NB4 (cell line): ENCODE measurements around the gene KRT3.

Source experiments
- DNase-seq: peaks from one replicate; pipeline ENCODE4 v3.0.0; 2010; ENCODE audit warnings: low read depth
- H3K4me3 ChIP-seq: one replicate; pipeline ENCODE4 v1.5.1; 2011; ENCODE audit warnings: mild to moderate bottlenecking, low read depth, low read length, moderate library complexity
- MYC ChIP-seq: IDR thresholded peaks from 2 replicates; pipeline ENCODE4 v1.6.1; 2011; ENCODE audit warnings: low read depth, low read length
- POLR2A ChIP-seq: IDR thresholded peaks from 2 replicates; pipeline ENCODE4 v1.6.1; 2011; ENCODE audit warnings: mild to moderate bottlenecking; ENCODE audit not compliant: insufficient read length; ENCODE audit errors: extremely low read depth
- TF ChIP-seq, protein P1 (sequence below): IDR thresholded peaks from 2 replicates; pipeline ENCODE4 v1.6.1; 2011; ENCODE audit warnings: low read depth, low read length
- TF ChIP-seq, protein P2 (sequence below): IDR thresholded peaks from one replicate; pipeline ENCODE4 v1.5.1; 2012; ENCODE audit warnings: low read depth, low read length

The KRT3 gene

DNA sequence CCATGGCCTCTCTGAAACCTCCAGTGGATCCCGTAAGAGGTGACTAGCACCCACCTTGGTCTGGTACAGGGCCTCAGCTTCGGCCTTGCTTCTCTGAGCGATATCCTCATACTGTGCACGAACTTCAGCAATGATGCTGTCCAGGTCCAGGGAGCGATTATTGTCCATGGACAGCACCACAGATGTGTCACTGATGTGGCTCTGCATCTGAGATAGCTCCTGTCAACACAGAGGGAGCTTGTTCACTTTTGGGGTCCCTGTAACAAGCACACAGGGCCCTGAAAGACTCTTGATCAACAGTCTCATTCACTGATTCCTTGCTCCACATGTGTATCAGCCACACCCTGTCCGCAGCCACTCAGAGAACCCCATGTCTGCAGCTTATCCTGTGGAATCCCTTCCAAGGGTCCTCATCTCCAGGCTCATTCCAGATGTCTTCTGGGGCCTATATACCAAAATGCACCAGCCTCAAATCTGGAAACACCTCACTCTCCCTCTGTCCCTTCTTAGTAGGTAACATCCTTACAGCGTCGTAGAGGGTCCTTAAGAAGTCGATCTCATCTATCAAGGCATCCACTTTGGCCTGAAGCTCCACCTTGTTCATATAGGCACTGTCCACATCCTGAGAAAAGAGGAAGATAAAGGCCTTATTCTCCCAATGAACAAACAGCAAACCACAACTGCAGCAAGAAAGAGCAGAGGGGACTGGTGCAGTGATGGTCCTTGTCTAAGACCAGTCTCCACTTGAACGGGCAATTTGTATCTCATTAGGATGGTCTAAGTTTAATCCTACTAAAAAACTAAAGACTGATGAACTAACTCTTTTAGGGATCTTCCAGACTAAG, 3.5 kb downstream of the KRT3 start:
- peak; percentile 55 for DNase-seq
- no peak overlapping the region for H3K4me3 ChIP-seq
- TF ChIP-seq POLR2A (no peak), MYC (no peak)
- TF ChIP-seq, protein P1, sequence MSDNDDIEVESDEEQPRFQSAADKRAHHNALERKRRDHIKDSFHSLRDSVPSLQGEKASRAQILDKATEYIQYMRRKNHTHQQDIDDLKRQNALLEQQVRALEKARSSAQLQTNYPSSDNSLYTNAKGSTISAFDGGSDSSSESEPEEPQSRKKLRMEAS, result no peak
- TF ChIP-seq, protein P2, sequence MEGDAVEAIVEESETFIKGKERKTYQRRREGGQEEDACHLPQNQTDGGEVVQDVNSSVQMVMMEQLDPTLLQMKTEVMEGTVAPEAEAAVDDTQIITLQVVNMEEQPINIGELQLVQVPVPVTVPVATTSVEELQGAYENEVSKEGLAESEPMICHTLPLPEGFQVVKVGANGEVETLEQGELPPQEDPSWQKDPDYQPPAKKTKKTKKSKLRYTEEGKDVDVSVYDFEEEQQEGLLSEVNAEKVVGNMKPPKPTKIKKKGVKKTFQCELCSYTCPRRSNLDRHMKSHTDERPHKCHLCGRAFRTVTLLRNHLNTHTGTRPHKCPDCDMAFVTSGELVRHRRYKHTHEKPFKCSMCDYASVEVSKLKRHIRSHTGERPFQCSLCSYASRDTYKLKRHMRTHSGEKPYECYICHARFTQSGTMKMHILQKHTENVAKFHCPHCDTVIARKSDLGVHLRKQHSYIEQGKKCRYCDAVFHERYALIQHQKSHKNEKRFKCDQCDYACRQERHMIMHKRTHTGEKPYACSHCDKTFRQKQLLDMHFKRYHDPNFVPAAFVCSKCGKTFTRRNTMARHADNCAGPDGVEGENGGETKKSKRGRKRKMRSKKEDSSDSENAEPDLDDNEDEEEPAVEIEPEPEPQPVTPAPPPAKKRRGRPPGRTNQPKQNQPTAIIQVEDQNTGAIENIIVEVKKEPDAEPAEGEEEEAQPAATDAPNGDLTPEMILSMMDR, result no peak

DNA sequence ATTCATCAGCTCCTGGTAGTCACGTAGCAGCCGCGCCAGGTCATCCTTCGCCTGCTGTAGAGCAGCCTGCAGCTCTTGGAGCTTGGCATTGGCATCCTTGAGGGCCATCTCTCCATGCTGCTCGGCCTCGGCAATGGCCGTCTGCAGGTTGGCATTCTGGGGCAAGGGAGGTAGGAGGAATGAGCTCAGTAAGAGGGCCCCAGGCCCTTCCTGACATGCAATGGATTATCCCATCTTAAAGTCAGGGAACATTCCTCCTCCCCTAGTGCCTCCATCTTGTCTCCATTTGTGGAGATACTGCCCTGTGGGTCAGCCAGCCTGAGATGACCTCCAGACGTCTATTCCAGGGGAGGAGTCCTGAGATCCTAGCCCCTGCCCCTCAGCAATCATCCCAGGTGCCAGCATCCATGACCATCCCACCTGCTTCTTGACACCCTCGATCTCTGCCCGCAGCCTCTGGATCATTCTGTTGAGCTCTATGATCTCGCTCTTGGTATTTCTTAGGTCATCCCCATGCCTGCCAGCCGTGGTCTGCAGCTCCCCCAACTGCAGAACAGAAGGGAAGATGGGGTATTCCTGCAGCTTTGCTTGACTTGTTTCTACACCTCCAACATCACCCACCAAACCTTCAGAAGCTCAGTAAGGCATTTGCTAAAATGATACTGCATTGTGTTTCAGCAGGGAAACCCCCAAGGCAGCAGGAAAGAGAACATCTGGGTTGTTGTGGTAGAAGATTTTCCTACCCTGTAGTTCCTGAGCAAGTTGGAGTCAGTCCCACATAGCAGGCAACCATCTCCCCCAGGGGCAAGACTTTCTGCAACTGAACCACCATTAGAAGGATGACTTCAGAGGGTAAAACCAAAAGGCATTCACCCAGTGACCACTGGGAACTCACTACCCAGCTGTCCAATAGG, 4.4 kb downstream of the KRT3 start:
- TF ChIP-seq, protein P2, result no peak
- TF ChIP-seq, protein P1, result no peak
- no peak for DNase-seq
- H3K4me3 ChIP-seq, result no peak overlapping the region

DNA sequence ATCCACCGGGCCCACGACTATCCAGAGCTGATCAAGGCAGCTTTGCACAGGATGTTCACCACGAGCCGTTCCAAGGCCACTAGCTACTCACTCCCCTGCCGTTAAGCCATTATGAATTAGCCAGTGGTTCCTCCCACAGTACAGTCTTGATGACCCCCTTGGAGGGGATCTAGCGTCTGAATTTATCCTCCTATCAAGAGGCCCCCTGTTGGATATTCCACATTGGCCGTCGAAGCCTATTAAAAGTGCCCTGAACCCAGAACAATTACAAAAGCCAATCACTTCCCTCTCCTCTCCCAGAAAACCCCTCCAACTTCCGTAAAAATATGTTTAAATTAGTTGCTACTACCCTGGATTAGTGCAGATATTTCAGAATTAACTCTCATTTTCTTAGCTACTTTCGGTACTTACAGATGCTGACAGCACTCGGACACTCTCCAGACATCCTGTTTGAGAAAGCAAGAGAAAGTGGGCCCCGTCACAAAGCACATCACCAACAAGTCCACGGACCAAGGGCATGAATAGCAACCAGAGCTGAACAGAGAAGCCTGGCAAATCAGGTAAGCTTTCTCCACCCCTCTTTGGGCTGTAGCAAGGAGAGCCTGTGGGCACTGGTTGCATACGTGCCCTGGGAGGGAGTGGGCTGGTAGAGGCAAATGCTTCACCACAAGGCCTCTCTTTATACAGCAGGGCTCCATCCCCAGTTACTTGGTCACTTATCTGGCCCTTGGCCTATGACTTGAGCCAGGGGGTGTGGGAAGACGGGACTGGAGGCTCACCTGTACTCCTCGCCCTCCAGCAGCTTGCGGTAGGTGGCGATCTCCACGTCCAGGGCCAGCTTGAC, 5.3 kb downstream of the KRT3 start:
- TF ChIP-seq MYC (no peak), POLR2A (no peak)
- TF ChIP-seq, protein P2, result no peak
- TF ChIP-seq, protein P1, result no peak
- no peak for DNase-seq
- H3K4me3 ChIP-seq, result no peak overlapping the region

DNA sequence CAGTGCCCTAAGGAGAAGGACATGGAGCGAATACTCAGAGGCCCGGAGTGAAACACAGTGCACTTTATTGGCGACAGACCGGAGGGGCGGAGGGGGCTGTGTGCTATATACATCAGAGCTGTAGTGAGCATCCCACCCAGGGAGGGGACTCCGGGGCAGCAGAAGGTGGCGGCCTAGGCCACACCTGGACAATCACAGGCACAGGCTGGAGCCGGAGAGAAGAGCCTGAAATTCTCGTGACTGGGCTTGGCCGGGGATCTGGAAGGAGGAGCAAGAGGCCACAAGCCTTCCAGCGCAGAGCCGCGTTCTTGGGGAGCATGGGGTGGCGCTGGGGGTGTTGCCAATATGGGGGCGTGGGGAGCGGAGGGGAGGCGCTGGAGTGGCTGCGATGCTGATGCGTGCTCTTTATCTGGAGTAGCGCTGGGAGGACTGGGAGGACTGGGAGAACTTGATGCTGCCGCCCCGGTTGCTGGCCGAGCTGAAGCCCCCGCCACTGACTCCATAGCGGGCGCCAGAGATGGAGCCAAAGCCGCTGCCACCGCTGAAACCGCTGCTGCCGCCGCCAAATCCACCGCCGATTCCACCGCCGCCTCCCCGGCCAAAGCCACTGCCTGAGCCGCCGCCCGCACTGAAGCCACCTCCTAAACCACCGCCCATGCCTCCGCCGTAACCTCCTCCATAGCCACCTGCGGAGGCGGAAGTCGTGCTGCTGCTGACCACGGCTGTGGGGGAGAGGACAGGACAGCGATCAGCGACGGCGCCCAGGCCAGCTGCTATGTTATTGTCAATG, 6.1 kb downstream of the KRT3 start:
- H3K4me3 ChIP-seq, result no peak overlapping the region
- TF ChIP-seq MYC, result peak; percentile 60
- TF ChIP-seq, protein P1, result peak; percentile 67; the same call in 1 of the 2 replicates
- TF ChIP-seq POLR2A, result no peak
- DNase-seq, result peak; percentile 77

DNA sequence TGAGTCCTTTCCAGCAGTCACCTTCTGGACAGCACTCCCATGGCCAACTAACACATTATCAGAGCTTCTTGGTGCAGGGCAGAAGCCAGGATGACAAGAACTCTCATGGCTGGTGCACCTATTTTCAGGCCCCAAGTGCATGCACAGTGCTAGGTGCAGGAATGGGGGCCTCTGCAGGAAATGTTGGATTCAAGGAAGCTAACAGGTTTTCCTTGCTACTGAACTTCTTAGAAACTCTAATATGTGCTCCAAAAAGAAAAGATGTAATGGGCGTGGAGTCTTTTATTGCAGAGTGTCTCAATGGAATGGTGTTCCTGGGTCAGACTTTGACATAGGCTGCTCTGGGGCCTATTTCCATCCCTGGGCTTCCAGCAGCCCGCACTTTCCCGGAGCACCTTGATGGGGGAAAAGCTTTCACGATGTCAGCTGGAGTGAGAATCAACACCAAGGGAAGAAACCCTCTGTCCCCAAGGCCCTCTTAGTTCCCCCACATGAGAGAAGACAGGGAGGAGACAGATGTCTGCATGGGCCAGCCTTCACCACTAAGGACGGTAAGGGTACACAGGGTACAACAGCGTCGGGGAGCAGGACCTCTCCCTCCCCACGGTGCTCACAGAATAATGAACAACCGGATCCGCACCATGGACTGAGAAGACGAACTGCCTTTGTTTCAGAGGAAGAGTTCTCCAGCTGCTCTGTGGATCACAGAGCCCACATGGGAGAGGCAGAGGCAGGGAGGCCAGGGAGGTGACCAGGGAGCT, 6.9 kb downstream of the KRT3 start:
- TF ChIP-seq, protein P1, result no peak
- no peak for TF ChIP-seq POLR2A
- TF ChIP-seq MYC, result no peak
- TF ChIP-seq, protein P2, result no peak
- no peak for DNase-seq
- no peak overlapping the region for H3K4me3 ChIP-seq
